ENCODE results near the gene ATP2C1. TPM values are rescaled to one million over a fixed set of nuclear protein-coding genes. Genes with fewer than 3 reads are reported as not detected.

The ATP2C1 gene
- total and polyA plus RNA-seq, 7 experiments from 2014 or later = 6.6 to 64.9 (median 47.7) TPM

GRCh38 chr3:130903412-130903908, 9.6 kb downstream of the ATP2C1 start:
- H3K27me3 Mint-ChIP-seq = no peaks in the 10 kb centered on the region

GRCh38 chr3:130904491-130904890, 10.6 kb downstream of the ATP2C1 start:
- peaks cover 9 to 12% of the 10 kb centered on the region in 2 donors for H3K4me1 ChIP-seq (ENCODE audit: control insufficient read depth in 2 of 2, insufficient read depth in 2 of 2, low read length in 2 of 2)

More at GRCh38 chr3:130903412-130903908, 9.6 kb downstream of the ATP2C1 start:
- no peaks in the 10 kb centered on the region for H3K9me3 Mint-ChIP-seq
- peaks cover 46 to 89% (median 67%) of the 10 kb centered on the region in 7 donors for H3K4me1 Mint-ChIP-seq
- Histone ChIP-seq H3K27me3 (ENCODE audit: control insufficient read depth in 2 of 2, insufficient read depth in 2 of 2, low read length in 2 of 2) (no peaks in the 10 kb centered on the region), H3K9me3 (ENCODE audit: control insufficient read depth in 2 of 3, low read length in 3 of 3) (no peaks in the 10 kb centered on the region), H3K27ac (ENCODE audit: low read depth, low read length) (no peak overlapping the region), H3K4me1 (ENCODE audit: control insufficient read depth in 2 of 2, insufficient read depth in 2 of 2, low read length in 2 of 2) (peaks cover 9 to 12% of the 10 kb centered on the region in 2 donors), H3K36me3 (ENCODE audit: control insufficient read depth in 2 of 3, insufficient read depth in 3 of 3, low read length in 3 of 3) (no peaks in the 10 kb centered on the region), H3K4me3 (ENCODE audit: low read length) (no peak overlapping the region)
- DNase-seq (no peak), ATAC-seq (no peak)
- no peak overlapping the region for H3K27ac Mint-ChIP-seq
- POLR2A ChIA-PET = no interaction called here
- peaks cover 0 to 13% (median 0%) of the 10 kb centered on the region in 5 donors for H3K36me3 Mint-ChIP-seq
- no peak overlapping the region for H3K4me3 Mint-ChIP-seq
- intact Hi-C loops (cut with micrococcal nuclease) = no loop called here
- CTCF ChIA-PET = no interaction called here

GRCh38 chr3:130905551-130905950, 11.7 kb downstream of the ATP2C1 start:
- Histone ChIP-seq H3K27ac (ENCODE audit: low read depth, low read length) (no peak overlapping the region), H3K4me1 (ENCODE audit: control insufficient read depth in 2 of 2, insufficient read depth in 2 of 2, low read length in 2 of 2) (peaks cover 9 to 12% of the 10 kb centered on the region in 2 donors), H3K27me3 (ENCODE audit: control insufficient read depth in 2 of 2, insufficient read depth in 2 of 2, low read length in 2 of 2) (no peaks in the 10 kb centered on the region), H3K9me3 (ENCODE audit: control insufficient read depth in 2 of 3, low read length in 3 of 3) (no peaks in the 10 kb centered on the region), H3K36me3 (ENCODE audit: control insufficient read depth in 2 of 3, insufficient read depth in 3 of 3, low read length in 3 of 3) (no peaks in the 10 kb centered on the region), H3K4me3 (ENCODE audit: low read length) (no peak overlapping the region)
- ATAC-seq = no peak
- H3K4me3 Mint-ChIP-seq = no peak overlapping the region
- peaks cover 42 to 86% (median 65%) of the 10 kb centered on the region in 7 donors for H3K4me1 Mint-ChIP-seq
- CTCF ChIA-PET = no interaction called here
- peaks cover 0 to 13% (median 6%) of the 10 kb centered on the region in 5 donors for H3K36me3 Mint-ChIP-seq
- no peak for DNase-seq
- no peaks in the 10 kb centered on the region for H3K27me3 Mint-ChIP-seq
- POLR2A ChIA-PET = no interaction called here
- no peaks in the 10 kb centered on the region for H3K9me3 Mint-ChIP-seq
- intact Hi-C loops (cut with micrococcal nuclease) = no loop called here
- H3K27ac Mint-ChIP-seq = peak overlapping the region in 1 of 9 donors; percentile 23

More at GRCh38 chr3:130904491-130904890, 10.6 kb downstream of the ATP2C1 start:
- Histone ChIP-seq H3K27me3 (ENCODE audit: control insufficient read depth in 2 of 2, insufficient read depth in 2 of 2, low read length in 2 of 2) (no peaks in the 10 kb centered on the region), H3K4me3 (ENCODE audit: low read length) (no peak overlapping the region), H3K36me3 (ENCODE audit: control insufficient read depth in 2 of 3, insufficient read depth in 3 of 3, low read length in 3 of 3) (no peaks in the 10 kb centered on the region), H3K27ac (ENCODE audit: low read depth, low read length) (no peak overlapping the region), H3K9me3 (ENCODE audit: control insufficient read depth in 2 of 3, low read length in 3 of 3) (no peaks in the 10 kb centered on the region)
- Mint-ChIP-seq H3K27ac (peak overlapping the region in 2 of 9 donors; percentile 29 to 75), H3K27me3 (no peaks in the 10 kb centered on the region), H3K36me3 (peaks cover 0 to 13% (median 6%) of the 10 kb centered on the region in 5 donors), H3K4me3 (no peak overlapping the region), H3K9me3 (no peaks in the 10 kb centered on the region), H3K4me1 (peaks cover 42 to 85% (median 65%) of the 10 kb centered on the region in 7 donors)
- no peak for ATAC-seq
- DNase-seq = no peak
- ChIA-PET CTCF (no interaction called here), POLR2A (no interaction called here)
- intact Hi-C loops (cut with micrococcal nuclease) = no loop called here

GRCh38 chr3:130906374-130906995, 12.6 kb downstream of the ATP2C1 start:
- no peaks in the 10 kb centered on the region for H3K36me3 ChIP-seq (ENCODE audit: control insufficient read depth in 2 of 3, insufficient read depth in 3 of 3, low read length in 3 of 3)
- Mint-ChIP-seq H3K27me3 (no peaks in the 10 kb centered on the region), H3K4me1 (peaks cover 35 to 77% (median 56%) of the 10 kb centered on the region in 7 donors), H3K27ac (peak overlapping the region in 2 of 9 donors; percentile 19 to 26), H3K9me3 (peaks cover 0 to 3% (median 0%) of the 10 kb centered on the region in 11 donors), H3K36me3 (peaks cover 0 to 16% (median 6%) of the 10 kb centered on the region in 5 donors), H3K4me3 (peak overlapping the region in 2 of 10 donors; percentile 8 to 26)
- intact Hi-C loops (cut with micrococcal nuclease) = no loop called here
- no peaks in the 10 kb centered on the region for H3K27me3 ChIP-seq (ENCODE audit: control insufficient read depth in 2 of 2, insufficient read depth in 2 of 2, low read length in 2 of 2)
- peaks cover 6 to 12% of the 10 kb centered on the region in 2 donors for H3K4me1 ChIP-seq (ENCODE audit: control insufficient read depth in 2 of 2, insufficient read depth in 2 of 2, low read length in 2 of 2)
- no peak overlapping the region for H3K4me3 ChIP-seq (ENCODE audit: low read length)
- DNase-seq = no peak
- no peaks in the 10 kb centered on the region for H3K9me3 ChIP-seq (ENCODE audit: control insufficient read depth in 2 of 3, low read length in 3 of 3)
- no peak for ATAC-seq
- CTCF ChIA-PET = no interaction called here
- POLR2A ChIA-PET = no interaction called here
- H3K27ac ChIP-seq (ENCODE audit: low read depth, low read length) = no peak overlapping the region

GRCh38 chr3:130907500-130907899, 13.6 kb downstream of the ATP2C1 start:
- Mint-ChIP-seq H3K9me3 (peaks cover 0 to 4% (median 0%) of the 10 kb centered on the region in 11 donors), H3K4me1 (peaks cover 30 to 67% (median 49%) of the 10 kb centered on the region in 7 donors), H3K4me3 (peak overlapping the region in 4 of 10 donors; percentile 8 to 48 (median 21)), H3K27ac (peak overlapping the region in 3 of 9 donors; percentile 5 to 82 (median 19)), H3K27me3 (no peaks in the 10 kb centered on the region), H3K36me3 (peaks cover 0 to 17% (median 6%) of the 10 kb centered on the region in 5 donors)
- ATAC-seq (no peak), DNase-seq (no peak)
- H3K9me3 ChIP-seq (ENCODE audit: control insufficient read depth in 2 of 3, low read length in 3 of 3) = no peaks in the 10 kb centered on the region
- CTCF ChIA-PET = no interaction called here
- no peak overlapping the region for H3K4me3 ChIP-seq (ENCODE audit: low read length)
- intact Hi-C loops (cut with micrococcal nuclease) = no loop called here
- no peaks in the 10 kb centered on the region for H3K36me3 ChIP-seq (ENCODE audit: control insufficient read depth in 2 of 3, insufficient read depth in 3 of 3, low read length in 3 of 3)
- peaks cover 6 to 12% of the 10 kb centered on the region in 2 donors for H3K4me1 ChIP-seq (ENCODE audit: control insufficient read depth in 2 of 2, insufficient read depth in 2 of 2, low read length in 2 of 2)
- no peaks in the 10 kb centered on the region for H3K27me3 ChIP-seq (ENCODE audit: control insufficient read depth in 2 of 2, insufficient read depth in 2 of 2, low read length in 2 of 2)
- no peak overlapping the region for H3K27ac ChIP-seq (ENCODE audit: low read depth, low read length)
- POLR2A ChIA-PET = no interaction called here

GRCh38 chr3:130907966-130908365, 14.1 kb downstream of the ATP2C1 start:
- DNase-seq (no peak), ATAC-seq (peak; percentile 20)
- Mint-ChIP-seq H3K9me3 (peaks cover 0 to 4% (median 0%) of the 10 kb centered on the region in 11 donors), H3K27ac (peak overlapping the region in 3 of 9 donors; percentile 5 to 82 (median 19)), H3K4me1 (peaks cover 30 to 63% (median 48%) of the 10 kb centered on the region in 7 donors), H3K36me3 (peaks cover 0 to 17% (median 6%) of the 10 kb centered on the region in 5 donors), H3K27me3 (no peaks in the 10 kb centered on the region), H3K4me3 (peak overlapping the region in 3 of 10 donors; percentile 8 to 67 (median 10))
- intact Hi-C loops (cut with micrococcal nuclease) = loop anchor here in 1 of 2 donors (1.0 kb wide), 1 partner anchor 14 kb away; the partner anchor contains the start of gene ATP2C1
- peaks cover 6 to 12% of the 10 kb centered on the region in 2 donors for H3K4me1 ChIP-seq (ENCODE audit: control insufficient read depth in 2 of 2, insufficient read depth in 2 of 2, low read length in 2 of 2)
- H3K9me3 ChIP-seq (ENCODE audit: control insufficient read depth in 2 of 3, low read length in 3 of 3) = no peaks in the 10 kb centered on the region
- H3K4me3 ChIP-seq (ENCODE audit: low read length) = no peak overlapping the region
- no peaks in the 10 kb centered on the region for H3K27me3 ChIP-seq (ENCODE audit: control insufficient read depth in 2 of 2, insufficient read depth in 2 of 2, low read length in 2 of 2)
- POLR2A ChIA-PET = no interaction called here
- CTCF ChIA-PET = no interaction called here
- H3K36me3 ChIP-seq (ENCODE audit: control insufficient read depth in 2 of 3, insufficient read depth in 3 of 3, low read length in 3 of 3) = no peaks in the 10 kb centered on the region
- no peak overlapping the region for H3K27ac ChIP-seq (ENCODE audit: low read depth, low read length)
